Measurements from ENCODE around the gene CRYL1.

The CRYL1 gene

DNA sequence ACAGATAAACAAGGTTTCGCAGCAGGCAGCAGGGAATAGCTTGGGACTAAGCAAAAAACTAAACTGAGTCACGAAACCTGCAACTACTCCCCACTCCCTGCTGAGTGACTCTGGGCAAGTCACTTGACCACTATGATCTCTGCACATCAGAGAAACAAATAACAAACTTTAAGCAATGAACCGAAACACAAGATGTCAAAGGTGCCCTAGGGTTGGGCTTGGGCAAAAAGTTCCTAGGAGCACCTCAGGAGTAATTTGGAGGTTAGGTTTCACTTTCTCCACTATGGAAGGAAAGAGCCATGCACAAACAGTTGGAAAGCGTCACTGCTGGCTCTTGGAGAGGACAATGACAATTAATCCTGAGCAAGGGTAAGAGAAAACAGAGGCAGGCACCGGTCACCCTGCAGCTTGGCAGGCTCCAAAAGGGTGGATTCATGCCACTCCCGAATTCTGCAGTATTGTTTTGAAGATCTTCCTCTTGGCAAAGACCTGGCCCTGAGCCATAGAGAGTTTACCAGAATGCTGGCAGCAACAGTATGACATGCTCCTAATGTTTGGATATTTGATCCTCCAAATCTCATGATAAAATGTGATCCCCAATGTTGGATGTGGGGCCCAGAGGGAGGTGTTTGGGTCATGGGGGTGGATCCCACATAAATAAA, 60.3 kb downstream of the CRYL1 start:
- TF ChIP-seq, protein P1, sequence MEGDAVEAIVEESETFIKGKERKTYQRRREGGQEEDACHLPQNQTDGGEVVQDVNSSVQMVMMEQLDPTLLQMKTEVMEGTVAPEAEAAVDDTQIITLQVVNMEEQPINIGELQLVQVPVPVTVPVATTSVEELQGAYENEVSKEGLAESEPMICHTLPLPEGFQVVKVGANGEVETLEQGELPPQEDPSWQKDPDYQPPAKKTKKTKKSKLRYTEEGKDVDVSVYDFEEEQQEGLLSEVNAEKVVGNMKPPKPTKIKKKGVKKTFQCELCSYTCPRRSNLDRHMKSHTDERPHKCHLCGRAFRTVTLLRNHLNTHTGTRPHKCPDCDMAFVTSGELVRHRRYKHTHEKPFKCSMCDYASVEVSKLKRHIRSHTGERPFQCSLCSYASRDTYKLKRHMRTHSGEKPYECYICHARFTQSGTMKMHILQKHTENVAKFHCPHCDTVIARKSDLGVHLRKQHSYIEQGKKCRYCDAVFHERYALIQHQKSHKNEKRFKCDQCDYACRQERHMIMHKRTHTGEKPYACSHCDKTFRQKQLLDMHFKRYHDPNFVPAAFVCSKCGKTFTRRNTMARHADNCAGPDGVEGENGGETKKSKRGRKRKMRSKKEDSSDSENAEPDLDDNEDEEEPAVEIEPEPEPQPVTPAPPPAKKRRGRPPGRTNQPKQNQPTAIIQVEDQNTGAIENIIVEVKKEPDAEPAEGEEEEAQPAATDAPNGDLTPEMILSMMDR (IDR thresholded peaks at IDR 0.05; ENCODE audit: extremely low read depth, missing control alignments): no peak
- DNase-seq (ENCODE audit: low spot score): no peak

GRCh38 chr13:20462921-20463320, 62.7 kb downstream of the CRYL1 start:
- DNase-seq (ENCODE audit: low spot score): no peak
- TF ChIP-seq, protein P1 (IDR thresholded peaks at IDR 0.05; ENCODE audit: extremely low read depth, missing control alignments): no peak

DNA sequence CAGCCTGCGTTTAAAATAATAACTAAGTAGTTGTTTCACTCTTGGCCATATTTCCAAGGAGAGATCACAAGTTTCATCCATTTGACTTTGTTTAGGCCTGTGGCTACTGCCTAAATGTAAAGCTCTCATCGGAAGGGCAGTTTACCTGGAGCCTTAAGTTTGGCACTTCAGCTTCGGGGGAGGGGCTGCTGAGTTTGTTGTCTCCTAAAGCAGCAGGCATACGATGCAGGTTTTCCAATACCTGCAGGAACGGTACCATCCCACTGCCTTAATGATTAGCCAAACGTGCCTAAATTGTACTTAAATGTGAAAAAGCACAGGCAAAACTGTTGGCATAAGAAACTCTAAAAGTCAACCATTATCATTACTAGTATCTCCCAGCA, 63.1 kb downstream of the CRYL1 start:
- no peak for DNase-seq (ENCODE audit: low spot score)
- TF ChIP-seq, protein P1 (IDR thresholded peaks at IDR 0.05; ENCODE audit: extremely low read depth, missing control alignments): no peak

GRCh38 chr13:20461860-20462532, 63.7 kb downstream of the CRYL1 start:
- no peak for DNase-seq (ENCODE audit: low spot score)
- TF ChIP-seq, protein P1 (IDR thresholded peaks at IDR 0.05; ENCODE audit: extremely low read depth, missing control alignments): no peak

GRCh38 chr13:20461481-20461859, 64.2 kb downstream of the CRYL1 start:
- TF ChIP-seq, protein P1 (IDR thresholded peaks at IDR 0.05; ENCODE audit: extremely low read depth, missing control alignments): no peak
- DNase-seq (ENCODE audit: low spot score): no peak

DNA sequence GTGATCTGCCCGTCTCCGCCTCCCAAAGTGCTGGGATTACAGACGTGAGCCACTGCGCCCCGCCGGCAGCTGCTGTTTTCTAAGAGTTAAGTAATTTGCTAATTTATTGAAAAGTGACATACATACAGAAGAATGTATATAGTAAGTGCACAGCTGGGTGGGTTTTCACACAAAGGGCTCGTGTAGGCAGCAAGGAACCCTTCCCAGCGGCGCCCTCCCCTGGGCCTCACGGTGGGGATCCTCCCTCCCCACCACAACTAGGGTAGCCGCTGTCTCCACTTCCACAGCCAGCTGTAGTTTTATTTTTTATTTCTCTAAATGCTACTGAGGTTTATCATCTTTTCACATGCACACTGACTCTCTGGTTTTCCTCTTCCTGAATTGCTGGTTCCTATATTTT, 64.9 kb downstream of the CRYL1 start:
- TF ChIP-seq, protein P1 (IDR thresholded peaks at IDR 0.05; ENCODE audit: extremely low read depth, missing control alignments): no peak
- DNase-seq (ENCODE audit: low spot score): no peak

GRCh38 chr13:20457670-20458069, 68.0 kb downstream of the CRYL1 start:
- no peak for DNase-seq (ENCODE audit: low spot score)
- TF ChIP-seq, protein P1 (IDR thresholded peaks at IDR 0.05; ENCODE audit: extremely low read depth, missing control alignments): no peak
